H9 (cell line): Measurements from ENCODE around the gene SNX21. TPM values are rescaled to one million over a fixed set of nuclear protein-coding genes. Genes with fewer than 3 reads are reported as not detected.

Experiments used
- DNase-seq: peaks from one replicate; pipeline ENCODE4 v3.0.0-alpha.2; 2017
- H2AFZ ChIP-seq: one replicate; pipeline ENCODE4 v1.6.1; 2013; ENCODE audit warnings: mild to moderate bottlenecking, low read length, control low read depth, moderate library complexity
- H2AK5ac ChIP-seq: 2 replicates; pipeline ENCODE4 v1.6.1; 2013; ENCODE audit warnings: low read length, control low read depth, mixed read lengths; ENCODE audit not compliant: insufficient read length
- H2BK120ac ChIP-seq: one replicate; pipeline ENCODE4 v1.6.1; 2013; ENCODE audit warnings: low read depth, mild to moderate bottlenecking, low read length, control low read depth, inconsistent platforms; ENCODE audit not compliant: poor library complexity, severe bottlenecking
- H2BK12ac ChIP-seq: 2 replicates; pipeline ENCODE4 v1.6.1; 2013; ENCODE audit warnings: low read length, control low read depth, mixed read lengths, low read depth; ENCODE audit not compliant: insufficient read length
- H2BK15ac ChIP-seq: 2 replicates; pipeline ENCODE4 v1.6.1; 2013; ENCODE audit warnings: low read depth, low read length, control low read depth
- H2BK20ac ChIP-seq: one replicate; pipeline ENCODE4 v1.6.1; 2013; ENCODE audit warnings: low read depth, mild to moderate bottlenecking, low read length, control low read depth, inconsistent platforms; ENCODE audit not compliant: poor library complexity, severe bottlenecking
- H2BK5ac ChIP-seq: 2 replicates; pipeline ENCODE4 v1.6.1; 2013; ENCODE audit warnings: low read length, control low read depth, mixed read lengths; ENCODE audit not compliant: insufficient read length
- H3K14ac ChIP-seq: 2 replicates; pipeline ENCODE4 v1.6.1; 2013; ENCODE audit warnings: low read length, control low read depth; ENCODE audit not compliant: insufficient read depth
- H3K18ac ChIP-seq: 2 replicates; pipeline ENCODE4 v1.6.1; 2013; ENCODE audit warnings: low read depth, mild to moderate bottlenecking, mixed read lengths, low read length, control low read depth; ENCODE audit not compliant: insufficient read length
- H3K23ac ChIP-seq: 2 replicates; pipeline ENCODE4 v1.6.1; 2013; ENCODE audit warnings: low read length, control low read depth, mixed read lengths, low read depth; ENCODE audit not compliant: insufficient read length
- H3K23me2 ChIP-seq: 2 replicates; pipeline ENCODE4 v1.6.1; 2013; ENCODE audit warnings: low read depth, mild to moderate bottlenecking, mixed read lengths, low read length, control low read depth; ENCODE audit not compliant: insufficient read length, poor library complexity, severe bottlenecking
- H3K27ac ChIP-seq: 2 replicates; pipeline ENCODE4 v1.5.1; 2013; ENCODE audit warnings: low read length, control low read depth, mixed read lengths, low read depth; ENCODE audit not compliant: insufficient read length
- H3K27me3 ChIP-seq: 2 replicates; pipeline ENCODE4 v1.6.1; 2013; ENCODE audit warnings: low read length, control low read depth, inconsistent platforms; ENCODE audit not compliant: insufficient read depth
- H3K4ac ChIP-seq: 2 replicates; pipeline ENCODE4 v1.6.1; 2013; ENCODE audit warnings: low read depth, mild to moderate bottlenecking, control low read depth, inconsistent platforms, low read length, moderate library complexity
- H3K4me1 ChIP-seq: 2 replicates; pipeline ENCODE4 v1.6.1; 2013; ENCODE audit warnings: low read length, control low read depth, inconsistent platforms; ENCODE audit not compliant: insufficient read depth
- H3K4me2 ChIP-seq: 2 replicates; pipeline ENCODE4 v1.6.1; 2013; ENCODE audit warnings: low read length, control low read depth, mixed read lengths; ENCODE audit not compliant: insufficient read length, insufficient read depth
- H3K56ac ChIP-seq: 2 replicates; pipeline ENCODE4 v1.6.1; 2013; ENCODE audit warnings: low read depth, mild to moderate bottlenecking, mixed read lengths, low read length, control low read depth; ENCODE audit not compliant: insufficient read length
- H3K79me1 ChIP-seq: 2 replicates; pipeline ENCODE4 v1.6.1; 2013; ENCODE audit warnings: low read depth, mild to moderate bottlenecking, moderate library complexity, low read length, control low read depth, inconsistent platforms; ENCODE audit not compliant: insufficient read depth, poor library complexity, severe bottlenecking
- H3K79me2 ChIP-seq: 2 replicates; pipeline ENCODE4 v1.6.1; 2013; ENCODE audit warnings: low read length, control low read depth, inconsistent platforms; ENCODE audit not compliant: insufficient read depth
- H3K9ac ChIP-seq: 2 replicates; pipeline ENCODE4 v1.6.1; 2013; ENCODE audit warnings: low read length, control low read depth, mixed read lengths; ENCODE audit not compliant: insufficient read length; ENCODE audit errors: extremely low read depth
- H3K9me3 ChIP-seq: one replicate; pipeline ENCODE4 v1.6.1; 2013; ENCODE audit warnings: low read depth, low read length, inconsistent platforms; ENCODE audit not compliant: control insufficient read depth
- H3T11ph ChIP-seq: one replicate; pipeline ENCODE4 v1.6.1; 2013; ENCODE audit warnings: mild to moderate bottlenecking, low read length, control low read depth, inconsistent platforms
- H4K20me1 ChIP-seq: one replicate; pipeline ENCODE4 v1.6.1; 2013; ENCODE audit not compliant: control insufficient read depth, insufficient read length, insufficient read depth
- H4K5ac ChIP-seq: 2 replicates; pipeline ENCODE4 v1.6.1; 2013; ENCODE audit warnings: low read depth, mild to moderate bottlenecking, mixed read lengths, low read length, control low read depth; ENCODE audit not compliant: insufficient read length
- H4K8ac ChIP-seq: replicated peaks from 2 replicates; pipeline ENCODE4 v1.6.1; 2013; ENCODE audit warnings: low read length, control low read depth, mixed read lengths, low read depth; ENCODE audit not compliant: insufficient read length
- H4K91ac ChIP-seq: 2 replicates; pipeline ENCODE4 v1.6.1; 2013; ENCODE audit warnings: low read depth, mild to moderate bottlenecking, moderate library complexity, mixed read lengths, low read length, control low read depth; ENCODE audit not compliant: insufficient read length
- H3K27ac Mint-ChIP-seq, 3 experiments: 2 replicates in 2 of 3; 3 replicates in 1 of 3; pipeline ENCODE4 v1.8.0; 2020 to 2021; ENCODE audit warnings: mixed read lengths in 3 of 3, mild to moderate bottlenecking in 1 of 3, moderate library complexity in 1 of 3
- H3K27me3 Mint-ChIP-seq: 2 replicates; pipeline ENCODE4 v1.8.0; 2021; ENCODE audit warnings: low read depth, mild to moderate bottlenecking, moderate library complexity, mixed read lengths
- H3K36me3 Mint-ChIP-seq, 3 experiments: 2 replicates in 2 of 3; 3 replicates in 1 of 3; pipeline ENCODE4 v1.8.0; 2020 to 2021; ENCODE audit warnings: low read depth in 3 of 3, mixed read lengths in 3 of 3; ENCODE audit not compliant: insufficient read depth in 1 of 3
- H3K4me1 Mint-ChIP-seq, 2 experiments: 2 replicates each; pipeline ENCODE4 v1.8.0; 2020; ENCODE audit warnings: mixed read lengths in 2 of 2
- H3K4me3 Mint-ChIP-seq, 2 experiments: 2 replicates in 1 of 2; 3 replicates in 1 of 2; pipeline ENCODE4 v1.8.0; 2020 to 2021; ENCODE audit warnings: mild to moderate bottlenecking in 2 of 2, mixed read lengths in 2 of 2, moderate library complexity in 1 of 2
- H3K9me3 Mint-ChIP-seq, 2 experiments: 2 replicates in 1 of 2; 3 replicates in 1 of 2; pipeline ENCODE4 v1.8.0; 2020; ENCODE audit warnings: mild to moderate bottlenecking in 2 of 2, mixed read lengths in 2 of 2, moderate library complexity in 1 of 2
- WGBS: extraction: QIAGEN DNeasy Blood & Tissue Kit; methylation state at CpG from one replicate; pipeline ENCODE4 v1.1.7; 2013; ENCODE audit warnings: missing lambda C conversion rate, low lambda C conversion rate, mixed read lengths; ENCODE audit not compliant: insufficient read length; ENCODE audit errors: extremely low coverage; 5-methylcytosine and 5-hydroxymethylcytosine counted together
- total RNA-seq: library from RNA; stranded (reverse); gene quantifications from 2 replicates; pipeline ENCODE4 v1.2.1, GENCODE V29; 2021
- TF ChIP-seq, protein P1 (sequence below): fragments of 200-600 bp; sonication (generic); conservative IDR thresholded peaks from 3 replicates; pipeline ENCODE4 v1.8.0; 2021; ENCODE audit warnings: antibody characterized with exemption, mild to moderate bottlenecking

The SNX21 gene
- total RNA-seq, 1 experiment from 2014 or later = 20.5 TPM

DNA sequence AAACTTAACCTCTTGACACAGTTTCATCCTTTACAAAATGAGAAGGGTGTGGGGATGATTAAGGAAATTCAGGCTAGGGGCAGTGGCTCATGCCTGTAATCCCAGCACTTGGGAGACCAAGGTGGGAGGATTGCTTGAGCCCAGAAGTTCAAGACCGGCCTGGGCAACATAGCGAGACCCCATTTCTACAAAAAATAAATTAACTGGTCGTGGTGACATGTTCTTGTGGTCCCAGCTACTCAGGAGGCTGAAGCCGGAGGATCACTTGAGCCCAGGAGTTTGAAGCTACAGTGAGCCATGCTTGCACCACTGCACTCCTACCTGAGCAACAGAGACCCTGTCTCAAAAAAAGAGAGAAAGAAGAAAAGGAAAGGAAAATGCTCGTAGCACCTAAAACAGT is 32.9 kb downstream of the SNX21 start:
- Histone ChIP-seq H4K20me1 (no peaks in the 10 kb centered on the region), H4K91ac (no peak overlapping the region), H3K18ac (no peak overlapping the region), H3K4ac (no peak overlapping the region), H2AFZ (no peak overlapping the region), H3K4me1 (no peaks in the 10 kb centered on the region), H3K27ac (no peak overlapping the region), H2BK15ac (no peak overlapping the region), H3K9me3 (no peaks in the 10 kb centered on the region), H4K5ac (no peak overlapping the region), H2BK120ac (no peak overlapping the region), H3K9ac (no peak overlapping the region), H3K79me1 (no peaks in the 10 kb centered on the region), H3K23ac (no peak overlapping the region), H2BK12ac (no peak overlapping the region), H4K8ac (no peak overlapping the region), H3K56ac (no peak overlapping the region), H3K27me3 (no peaks in the 10 kb centered on the region), H2AK5ac (no peak overlapping the region), H2BK20ac (no peak overlapping the region), H2BK5ac (no peak overlapping the region), H3K14ac (no peak overlapping the region), H3K79me2 (no peaks in the 10 kb centered on the region), H3K4me2 (no peak overlapping the region), H3T11ph (no peak overlapping the region), H3K23me2 (no peaks in the 10 kb centered on the region)
- WGBS = no CpG with 5 or more reads among the region's 5 CpGs
- no peak overlapping the region for H3K4me3 Mint-ChIP-seq
- H3K27ac Mint-ChIP-seq = no peak overlapping the region; a peak in 1 of 7 replicates
- no peak for DNase-seq
- H3K4me1 Mint-ChIP-seq = no peaks in the 10 kb centered on the region
- TF ChIP-seq, protein P1, sequence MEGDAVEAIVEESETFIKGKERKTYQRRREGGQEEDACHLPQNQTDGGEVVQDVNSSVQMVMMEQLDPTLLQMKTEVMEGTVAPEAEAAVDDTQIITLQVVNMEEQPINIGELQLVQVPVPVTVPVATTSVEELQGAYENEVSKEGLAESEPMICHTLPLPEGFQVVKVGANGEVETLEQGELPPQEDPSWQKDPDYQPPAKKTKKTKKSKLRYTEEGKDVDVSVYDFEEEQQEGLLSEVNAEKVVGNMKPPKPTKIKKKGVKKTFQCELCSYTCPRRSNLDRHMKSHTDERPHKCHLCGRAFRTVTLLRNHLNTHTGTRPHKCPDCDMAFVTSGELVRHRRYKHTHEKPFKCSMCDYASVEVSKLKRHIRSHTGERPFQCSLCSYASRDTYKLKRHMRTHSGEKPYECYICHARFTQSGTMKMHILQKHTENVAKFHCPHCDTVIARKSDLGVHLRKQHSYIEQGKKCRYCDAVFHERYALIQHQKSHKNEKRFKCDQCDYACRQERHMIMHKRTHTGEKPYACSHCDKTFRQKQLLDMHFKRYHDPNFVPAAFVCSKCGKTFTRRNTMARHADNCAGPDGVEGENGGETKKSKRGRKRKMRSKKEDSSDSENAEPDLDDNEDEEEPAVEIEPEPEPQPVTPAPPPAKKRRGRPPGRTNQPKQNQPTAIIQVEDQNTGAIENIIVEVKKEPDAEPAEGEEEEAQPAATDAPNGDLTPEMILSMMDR = no peak
- H3K36me3 Mint-ChIP-seq = peaks cover 0 to 4% (median 0%) of the 10 kb centered on the region in 3 experiments; a peak in 1 of 7 replicates
- H3K9me3 Mint-ChIP-seq = no peaks in the 10 kb centered on the region
- no peaks in the 10 kb centered on the region for H3K27me3 Mint-ChIP-seq
